ENCODE measurements around the gene HEATR3. TPM values are rescaled to one million over a fixed set of nuclear protein-coding genes. Genes with fewer than 3 reads are reported as not detected.

Gene HEATR3
- total and polyA plus RNA-seq, 2 of the 8 experiments (the other 6 are each of a cell fraction or from before 2014, with no cell fraction given): 13.0 to 29.2 TPM

DNA sequence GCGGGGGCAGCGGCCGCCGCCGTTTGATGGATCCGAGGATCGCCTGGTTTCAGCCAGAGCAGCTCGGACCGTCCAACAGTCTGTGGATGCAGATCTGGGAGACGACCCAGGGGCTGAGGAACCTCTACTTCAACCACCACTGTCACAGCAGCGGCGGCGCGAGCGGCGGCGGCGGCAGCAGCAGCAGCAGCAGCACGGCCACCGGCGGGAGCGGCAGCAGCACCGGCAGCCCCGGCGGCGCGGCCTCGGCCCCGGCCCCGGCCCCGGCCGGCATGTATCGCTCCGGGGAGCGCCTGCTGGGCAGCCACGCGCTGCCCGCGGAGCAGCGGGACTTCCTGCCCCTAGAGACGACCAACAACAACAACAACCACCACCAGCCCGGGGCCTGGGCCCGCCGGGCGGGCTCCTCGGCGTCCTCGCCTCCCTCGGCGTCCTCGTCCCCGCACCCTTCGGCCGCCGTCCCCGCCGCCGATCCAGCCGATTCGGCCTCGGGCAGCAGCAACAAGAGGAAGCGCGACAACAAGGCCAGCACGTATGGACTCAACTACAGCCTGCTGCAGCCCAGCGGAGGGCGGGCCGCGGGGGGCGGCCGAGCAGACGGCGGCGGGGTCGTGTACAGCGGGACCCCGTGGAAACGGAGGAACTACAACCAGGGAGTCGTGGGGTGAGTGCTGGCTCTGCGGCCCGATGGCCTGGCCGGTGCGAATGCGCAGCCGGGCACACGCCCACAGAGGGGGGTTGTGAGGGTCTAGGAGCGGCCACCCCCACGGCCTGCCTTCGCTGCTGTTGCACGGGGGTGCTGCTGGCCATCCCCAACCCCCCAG lies 88.0 kb downstream of the HEATR3 start (continued):
- TF ChIP-seq POLR2AphosphoS5 (IDR thresholded peaks at IDR 0.05; ENCODE audit: low read depth, low read length): peak; percentile 21; the same call in 1 of the 2 replicates
- TF ChIP-seq CTCF (IDR thresholded peaks at IDR 0.05; ENCODE audit: control extremely low read depth in 1 of 3, insufficient read depth in 1 of 3, low read depth in 1 of 3, low read length in 3 of 3): no peak
- no peak for TF ChIP-seq KDM1A (IDR thresholded peaks at IDR 0.05; ENCODE audit: borderline replicate concordance, low read length)
- TF ChIP-seq POLR2A (IDR thresholded peaks at IDR 0.05; ENCODE audit: control extremely low read depth in 1 of 2, low read depth in 2 of 2, low read length in 2 of 2): peak in 1 of 2 experiments; percentile 36; a peak in 1 of 3 replicates
- TF ChIP-seq, protein P1, sequence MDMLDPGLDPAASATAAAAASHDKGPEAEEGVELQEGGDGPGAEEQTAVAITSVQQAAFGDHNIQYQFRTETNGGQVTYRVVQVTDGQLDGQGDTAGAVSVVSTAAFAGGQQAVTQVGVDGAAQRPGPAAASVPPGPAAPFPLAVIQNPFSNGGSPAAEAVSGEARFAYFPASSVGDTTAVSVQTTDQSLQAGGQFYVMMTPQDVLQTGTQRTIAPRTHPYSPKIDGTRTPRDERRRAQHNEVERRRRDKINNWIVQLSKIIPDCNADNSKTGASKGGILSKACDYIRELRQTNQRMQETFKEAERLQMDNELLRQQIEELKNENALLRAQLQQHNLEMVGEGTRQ (IDR thresholded peaks at IDR 0.05; ENCODE audit: low read length): no peak
- TF ChIP-seq NRF1 (IDR thresholded peaks at IDR 0.05; ENCODE audit: low read depth, low read length): no peak
- no peak for TF ChIP-seq BACH1 (IDR thresholded peaks at IDR 0.05; ENCODE audit: low read length)
- TF ChIP-seq ATF3 (IDR thresholded peaks at IDR 0.05; ENCODE audit: insufficient read depth, low read depth, low read length): no peak
- no peak for TF ChIP-seq EP300 (IDR thresholded peaks at IDR 0.05; ENCODE audit: borderline replicate concordance in 1 of 2, low read depth in 2 of 2, low read length in 2 of 2)
- no peak for TF ChIP-seq CBX8 (IDR thresholded peaks at IDR 0.05; ENCODE audit: borderline replicate concordance, low read depth, low read length)
- no peak for TF ChIP-seq HDAC2 (IDR thresholded peaks at IDR 0.05; ENCODE audit: borderline replicate concordance in 1 of 2, low read depth in 2 of 2, low read length in 2 of 2)
- TF ChIP-seq KDM5A (IDR thresholded peaks at IDR 0.05; ENCODE audit: low read length): no peak
- TF ChIP-seq GABPA (IDR thresholded peaks at IDR 0.05; ENCODE audit: borderline replicate concordance, insufficient read depth, low read length): no peak
- no peak for TF ChIP-seq EZH2 (IDR thresholded peaks at IDR 0.05; ENCODE audit: low read depth, low read length, severe bottlenecking)
- TF ChIP-seq TAF1 (IDR thresholded peaks at IDR 0.05; ENCODE audit: low read depth, low read length): no peak
- no peak for TF ChIP-seq GTF2F1 (IDR thresholded peaks at IDR 0.05; ENCODE audit: borderline replicate concordance, low read depth, low read length)
- TF ChIP-seq ASH2L (IDR thresholded peaks at IDR 0.05; ENCODE audit: low read length): peak; percentile 49
- TF ChIP-seq SRF (IDR thresholded peaks at IDR 0.05; ENCODE audit: low read depth, low read length): no peak
- peak; percentile 77 for TF ChIP-seq KDM4A (IDR thresholded peaks at IDR 0.05; ENCODE audit: low read depth, low read length, severe bottlenecking)
